ENCODE measurements around the gene PADI6.
A peak's percentile ranks its signal among the peaks of the same experiment; 100 is the strongest.

PADI6 gene

GRCh38 chr1:17434601-17435000 is 62.6 kb downstream of the PADI6 start:
- Histone ChIP-seq H2AFZ (ENCODE audit: low read length, unreplicated experiment) (no peak overlapping the region), H3K4me1 (ENCODE audit: control insufficient read depth, insufficient read depth, low read length, unreplicated experiment) (peaks cover 13% of the 10 kb centered on the region), H3K36me3 (ENCODE audit: insufficient read depth, low read length) (peaks cover 14% of the 10 kb centered on the region; the same call in 1 of the 2 replicates), H3K79me2 (ENCODE audit: control insufficient read depth, insufficient read depth, low read length, unreplicated experiment) (peaks cover 83% of the 10 kb centered on the region), H3K4me3 (ENCODE audit: low read depth, low read length) (no peak overlapping the region), H3K27me3 (ENCODE audit: insufficient read depth, low read length) (no peaks in the 10 kb centered on the region), H3K27ac (ENCODE audit: low read depth, low read length) (no peak overlapping the region)

DNA sequence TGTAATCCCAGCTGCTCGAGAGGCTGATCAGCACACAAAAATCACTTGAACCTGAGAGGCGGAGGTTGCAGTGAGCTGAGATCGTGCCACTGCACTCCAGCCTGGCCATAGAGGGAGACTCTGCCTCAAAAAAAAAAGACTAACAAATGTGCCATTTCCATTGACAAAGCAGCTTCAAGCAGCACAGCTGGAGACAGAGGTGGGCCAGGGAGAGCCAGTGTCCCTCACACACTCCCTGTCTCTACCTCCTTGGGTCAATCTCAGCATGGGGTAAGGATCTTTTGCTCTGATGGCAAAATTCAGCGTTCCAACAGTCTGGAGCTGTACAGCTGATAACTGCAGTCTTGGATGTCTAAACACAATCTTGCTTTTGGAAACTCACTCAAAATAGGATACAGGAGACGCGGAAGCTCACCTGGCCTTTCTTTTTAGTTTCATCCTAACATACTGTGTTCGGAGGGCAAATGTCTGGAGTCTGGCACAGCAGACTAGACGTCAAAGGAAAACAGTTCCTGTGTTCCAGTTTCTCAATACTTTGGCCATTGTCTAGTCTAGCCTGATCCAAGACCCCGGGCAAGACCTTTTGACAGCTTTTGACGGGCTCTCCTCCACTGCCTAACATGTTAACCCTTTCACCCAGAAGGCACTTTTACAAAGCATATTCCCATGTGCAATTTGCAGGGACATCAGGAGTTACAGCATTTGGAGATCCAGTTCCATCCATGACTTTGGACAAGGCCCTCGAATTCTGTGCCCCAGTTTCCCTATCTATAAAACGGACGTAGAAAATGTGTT is 64.6 kb downstream of the PADI6 start:
- H3K27ac ChIP-seq (ENCODE audit: low read depth, low read length) = no peak overlapping the region
- H3K79me2 ChIP-seq (ENCODE audit: control insufficient read depth, insufficient read depth, low read length, unreplicated experiment) = peaks cover 70% of the 10 kb centered on the region
- H3K36me3 ChIP-seq (ENCODE audit: insufficient read depth, low read length) = peaks cover 14% of the 10 kb centered on the region; the same call in 1 of the 2 replicates
- H2AFZ ChIP-seq (ENCODE audit: low read length, unreplicated experiment) = peak overlapping the region; percentile 13
- no peaks in the 10 kb centered on the region for H3K27me3 ChIP-seq (ENCODE audit: insufficient read depth, low read length)
- H3K4me1 ChIP-seq (ENCODE audit: control insufficient read depth, insufficient read depth, low read length, unreplicated experiment) = peaks cover 28% of the 10 kb centered on the region
- H3K4me3 ChIP-seq (ENCODE audit: low read depth, low read length) = peak overlapping the region; percentile 96

- peak overlapping the region; percentile 13 for H2AFZ ChIP-seq (ENCODE audit: low read length, unreplicated experiment)
- no peaks in the 10 kb centered on the region for H3K27me3 ChIP-seq (ENCODE audit: insufficient read depth, low read length)
- peaks cover 64% of the 10 kb centered on the region for H3K79me2 ChIP-seq (ENCODE audit: control insufficient read depth, insufficient read depth, low read length, unreplicated experiment)
- peaks cover 31% of the 10 kb centered on the region for H3K4me1 ChIP-seq (ENCODE audit: control insufficient read depth, insufficient read depth, low read length, unreplicated experiment)
- no peak overlapping the region for H3K27ac ChIP-seq (ENCODE audit: low read depth, low read length)
- H3K36me3 ChIP-seq (ENCODE audit: insufficient read depth, low read length) = peaks cover 14% of the 10 kb centered on the region; the same call in 1 of the 2 replicates
- peak overlapping the region; percentile 96 for H3K4me3 ChIP-seq (ENCODE audit: low read depth, low read length)
Observed at GRCh38 chr1:17437260-17437579, 65.2 kb downstream of the PADI6 start.

DNA sequence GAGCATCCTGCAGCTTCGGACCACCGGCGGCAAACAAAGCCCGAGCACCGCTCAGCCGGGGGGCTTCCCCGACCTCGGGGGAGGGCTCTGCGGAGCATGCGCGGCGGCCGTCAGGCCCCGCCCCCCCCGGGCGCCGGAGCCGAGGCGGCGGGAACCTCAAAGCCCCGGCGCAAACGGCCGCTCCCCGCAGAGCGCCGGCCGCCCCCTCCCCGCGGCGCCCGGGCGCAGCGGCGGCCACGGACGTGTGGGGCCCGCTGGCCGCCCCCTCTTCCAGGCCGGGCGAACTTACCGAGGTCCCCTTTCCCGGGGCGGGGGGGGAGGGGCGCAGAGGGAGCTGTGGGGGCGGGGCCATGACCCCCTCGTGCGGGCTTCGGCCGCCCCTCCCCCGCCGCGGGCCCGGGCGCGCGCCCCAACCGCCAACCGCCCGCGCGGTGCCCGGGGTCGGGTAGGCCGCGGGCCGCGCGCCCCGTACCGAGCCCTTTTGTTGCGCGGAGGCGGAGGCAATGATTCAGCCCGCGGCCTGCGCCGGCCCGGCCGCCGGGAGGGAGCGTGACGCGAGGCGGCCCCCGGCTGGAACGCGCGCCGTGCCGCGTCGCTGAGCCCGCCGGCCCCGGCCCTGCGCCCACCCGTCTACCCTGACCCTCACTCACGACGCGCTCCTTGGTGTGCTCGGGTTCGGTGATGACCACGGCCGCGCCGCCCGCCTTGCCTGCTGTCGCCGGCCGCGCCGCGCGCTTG is 65.8 kb downstream of the PADI6 start:
- Histone ChIP-seq H3K79me2 (ENCODE audit: control insufficient read depth, insufficient read depth, low read length, unreplicated experiment) (peaks cover 58% of the 10 kb centered on the region), H3K36me3 (ENCODE audit: insufficient read depth, low read length) (peaks cover 14% of the 10 kb centered on the region; the same call in 1 of the 2 replicates), H3K4me3 (ENCODE audit: low read depth, low read length) (peak overlapping the region; percentile 96), H3K27me3 (ENCODE audit: insufficient read depth, low read length) (no peaks in the 10 kb centered on the region), H2AFZ (ENCODE audit: low read length, unreplicated experiment) (peak overlapping the region; percentile 77), H3K4me1 (ENCODE audit: control insufficient read depth, insufficient read depth, low read length, unreplicated experiment) (peaks cover 31% of the 10 kb centered on the region), H3K27ac (ENCODE audit: low read depth, low read length) (peak overlapping the region; percentile 87)

- Histone ChIP-seq H3K27ac (ENCODE audit: low read depth, low read length) (peak overlapping the region; percentile 87), H3K36me3 (ENCODE audit: insufficient read depth, low read length) (peaks cover 11% of the 10 kb centered on the region; the same call in 1 of the 2 replicates), H3K27me3 (ENCODE audit: insufficient read depth, low read length) (no peaks in the 10 kb centered on the region), H3K79me2 (ENCODE audit: control insufficient read depth, insufficient read depth, low read length, unreplicated experiment) (peaks cover 50% of the 10 kb centered on the region), H3K4me3 (ENCODE audit: low read depth, low read length) (peak overlapping the region; percentile 96), H2AFZ (ENCODE audit: low read length, unreplicated experiment) (peak overlapping the region; percentile 91), H3K4me1 (ENCODE audit: control insufficient read depth, insufficient read depth, low read length, unreplicated experiment) (peaks cover 31% of the 10 kb centered on the region)
Observed at GRCh38 chr1:17438318-17439249, 66.6 kb downstream of the PADI6 start.

GRCh38 chr1:17439250-17440073 is 67.5 kb downstream of the PADI6 start, which contains the start of gene RCC2:
TSS of gene RCC2 (minus strand) at chr1:17439677. CDS start at chr1:17438514, 1,163 bp downstream.
- Histone ChIP-seq H3K79me2 (ENCODE audit: control insufficient read depth, insufficient read depth, low read length, unreplicated experiment) (peaks cover 41% of the 10 kb centered on the region), H2AFZ (ENCODE audit: low read length, unreplicated experiment) (peak within 1 kb of the TSS; percentile 92)

GRCh38 chr1:17440074-17440826 is 68.3 kb downstream of the PADI6 start:
- Histone ChIP-seq H2AFZ (ENCODE audit: low read length, unreplicated experiment) (peak overlapping the region; percentile 92), H3K36me3 (ENCODE audit: insufficient read depth, low read length) (no peaks in the 10 kb centered on the region), H3K27ac (ENCODE audit: low read depth, low read length) (peak overlapping the region; percentile 44; the same call in 1 of the 2 replicates), H3K27me3 (ENCODE audit: insufficient read depth, low read length) (no peaks in the 10 kb centered on the region), H3K4me1 (ENCODE audit: control insufficient read depth, insufficient read depth, low read length, unreplicated experiment) (peaks cover 29% of the 10 kb centered on the region), H3K79me2 (ENCODE audit: control insufficient read depth, insufficient read depth, low read length, unreplicated experiment) (peaks cover 33% of the 10 kb centered on the region), H3K4me3 (ENCODE audit: low read depth, low read length) (peak overlapping the region; percentile 80)

More at GRCh38 chr1:17439250-17440073, 67.5 kb downstream of the PADI6 start, which contains the start of gene RCC2:
- Histone ChIP-seq H3K27me3 (ENCODE audit: insufficient read depth, low read length) (no peaks in the 10 kb centered on the region), H3K4me1 (ENCODE audit: control insufficient read depth, insufficient read depth, low read length, unreplicated experiment) (peaks cover 29% of the 10 kb centered on the region), H3K36me3 (ENCODE audit: insufficient read depth, low read length) (peaks cover 3% of the 10 kb centered on the region; the same call in 1 of the 2 replicates), H3K27ac (ENCODE audit: low read depth, low read length) (peak within 1 kb of the TSS; percentile 87), H3K4me3 (ENCODE audit: low read depth, low read length) (peak within 1 kb of the TSS; percentile 96)

GRCh38 chr1:17440827-17441168 is 68.8 kb downstream of the PADI6 start:
- H3K27ac ChIP-seq (ENCODE audit: low read depth, low read length) = peak overlapping the region; percentile 14; the same call in 1 of the 2 replicates
- no peaks in the 10 kb centered on the region for H3K36me3 ChIP-seq (ENCODE audit: insufficient read depth, low read length)
- peak overlapping the region; percentile 80 for H3K4me3 ChIP-seq (ENCODE audit: low read depth, low read length)
- H3K79me2 ChIP-seq (ENCODE audit: control insufficient read depth, insufficient read depth, low read length, unreplicated experiment) = peaks cover 28% of the 10 kb centered on the region
- no peaks in the 10 kb centered on the region for H3K27me3 ChIP-seq (ENCODE audit: insufficient read depth, low read length)
- H2AFZ ChIP-seq (ENCODE audit: low read length, unreplicated experiment) = no peak overlapping the region
- H3K4me1 ChIP-seq (ENCODE audit: control insufficient read depth, insufficient read depth, low read length, unreplicated experiment) = peaks cover 28% of the 10 kb centered on the region
